GM19099 (cell line): ENCODE results near the gene RSPH3.

Experiments
- POLR2A ChIP-seq: IDR thresholded peaks from 3 replicates; pipeline ENCODE4 v1.6.1; 2011; ENCODE audit warnings: low read depth; ENCODE audit not compliant: insufficient read length; ENCODE audit errors: extremely low read depth

Gene RSPH3

DNA sequence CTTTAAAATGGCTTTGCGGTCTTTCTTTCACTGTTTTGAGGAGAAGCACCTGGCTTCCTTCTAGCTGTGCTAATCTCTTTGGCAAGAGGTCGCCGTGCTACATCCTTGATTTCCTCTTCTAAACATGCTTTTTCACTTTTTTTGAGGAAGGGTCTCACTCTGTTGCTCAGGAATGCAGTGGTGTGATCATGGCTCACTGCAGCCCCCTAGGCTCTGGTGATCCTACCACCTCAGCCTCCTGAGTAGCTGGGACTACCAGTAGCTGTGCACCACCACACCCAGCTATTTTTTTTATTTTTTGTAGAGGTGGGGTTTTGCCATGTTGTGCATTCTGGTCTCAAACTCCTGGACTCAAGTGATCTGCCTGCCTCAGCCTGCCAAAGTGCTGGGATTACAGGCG, 40.5 kb downstream of the RSPH3 start:
- no peak for TF ChIP-seq POLR2A

DNA sequence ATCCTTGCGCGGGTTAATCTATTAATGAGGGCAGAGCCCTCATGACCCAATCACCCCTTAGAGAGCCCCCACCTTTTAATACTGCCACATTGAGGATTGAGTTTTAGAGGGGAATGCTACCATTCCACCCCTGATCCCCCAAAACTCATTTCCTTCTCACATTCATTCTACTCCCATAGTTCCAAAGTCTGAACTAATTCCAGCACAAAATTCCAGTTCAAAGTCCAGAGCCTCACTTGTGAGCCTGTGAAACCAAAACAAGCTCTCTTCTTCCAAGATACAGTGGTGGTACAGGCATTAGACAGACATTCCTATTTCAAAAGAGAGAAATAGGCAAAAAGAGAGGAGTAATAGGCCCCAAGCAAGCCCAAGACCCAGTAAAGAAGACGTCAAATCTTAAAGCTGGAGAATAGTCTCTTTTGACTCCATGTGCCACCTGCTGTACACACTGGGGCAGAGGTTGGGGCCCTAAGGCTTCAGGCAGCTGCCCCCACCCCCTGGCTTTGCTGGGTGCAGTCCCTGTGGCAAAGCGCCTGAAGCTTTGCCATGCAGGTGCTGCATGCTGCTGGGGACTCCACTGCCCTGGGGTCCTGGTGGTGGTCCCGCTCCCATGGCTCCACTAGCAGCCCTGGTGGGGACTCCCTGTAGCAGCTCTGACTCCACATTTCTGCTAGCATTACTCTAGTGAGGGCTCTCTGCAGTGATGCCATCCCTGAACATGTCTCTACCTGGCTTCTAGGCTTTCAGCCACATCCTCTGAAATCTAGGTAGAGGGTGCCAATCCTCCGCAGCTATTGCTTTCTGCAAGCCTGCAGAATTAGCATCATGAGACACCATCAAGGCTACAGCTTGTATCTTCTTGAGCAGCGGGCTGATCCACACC, 41.3 kb downstream of the RSPH3 start:
- TF ChIP-seq POLR2A: no peak

DNA sequence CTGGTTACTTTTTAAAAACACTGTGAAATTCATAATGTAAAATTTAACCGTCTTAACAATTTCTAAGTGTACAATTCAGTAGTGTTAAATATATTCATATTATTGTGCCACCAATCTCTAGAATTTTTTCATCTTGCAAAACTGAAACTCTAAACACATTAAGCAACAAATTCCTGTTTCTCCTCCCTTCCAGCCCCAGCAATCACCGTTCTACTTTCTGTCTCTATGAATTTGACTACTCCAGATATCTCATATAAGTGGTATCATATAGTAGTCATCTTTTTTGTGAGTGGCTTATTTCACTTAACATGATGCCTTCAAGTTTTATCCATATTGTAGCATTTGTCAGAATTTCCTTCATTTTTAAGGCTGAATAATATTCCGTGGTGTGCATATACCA, 44.7 kb downstream of the RSPH3 start:
- TF ChIP-seq POLR2A: no peak

DNA sequence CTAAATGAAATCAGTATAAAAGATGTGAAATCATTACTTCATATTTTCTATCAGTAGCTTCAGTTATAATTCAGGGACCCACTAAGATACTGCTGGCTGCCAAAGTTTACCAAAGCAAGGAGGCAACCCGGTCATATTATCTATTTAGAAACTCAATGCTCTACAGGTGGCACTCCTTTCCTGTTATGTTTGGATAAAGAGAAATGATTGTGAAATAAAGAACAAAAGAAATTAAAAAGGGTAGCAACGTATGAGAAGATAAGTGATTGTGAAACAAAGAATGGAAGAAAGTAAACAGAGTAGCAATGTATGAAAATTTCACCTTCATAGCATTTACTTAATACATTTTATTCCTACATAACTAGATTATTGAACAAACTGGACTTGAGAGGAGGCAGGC, 45.2 kb downstream of the RSPH3 start:
- no peak for TF ChIP-seq POLR2A

DNA sequence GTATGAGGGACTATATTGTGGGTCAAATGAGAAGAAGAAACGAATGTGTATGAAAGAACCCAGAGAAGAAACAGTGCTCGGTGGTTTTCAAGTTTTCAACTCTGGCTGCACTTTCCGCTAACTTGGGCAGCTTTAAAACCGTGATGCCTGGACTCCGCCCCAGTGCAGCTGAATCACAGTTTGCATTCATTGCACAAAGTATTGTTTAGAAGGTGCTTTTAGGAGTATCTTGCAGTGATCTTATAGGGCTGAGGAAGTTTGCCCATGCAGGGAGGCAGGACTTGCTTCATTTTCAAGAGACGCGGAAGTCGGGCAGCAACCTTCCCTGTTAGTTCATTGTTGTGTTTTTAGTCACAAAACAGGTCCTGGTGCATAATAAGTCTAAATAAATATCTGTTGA, 52.7 kb downstream of the RSPH3 start:
- TF ChIP-seq POLR2A: no peak

DNA sequence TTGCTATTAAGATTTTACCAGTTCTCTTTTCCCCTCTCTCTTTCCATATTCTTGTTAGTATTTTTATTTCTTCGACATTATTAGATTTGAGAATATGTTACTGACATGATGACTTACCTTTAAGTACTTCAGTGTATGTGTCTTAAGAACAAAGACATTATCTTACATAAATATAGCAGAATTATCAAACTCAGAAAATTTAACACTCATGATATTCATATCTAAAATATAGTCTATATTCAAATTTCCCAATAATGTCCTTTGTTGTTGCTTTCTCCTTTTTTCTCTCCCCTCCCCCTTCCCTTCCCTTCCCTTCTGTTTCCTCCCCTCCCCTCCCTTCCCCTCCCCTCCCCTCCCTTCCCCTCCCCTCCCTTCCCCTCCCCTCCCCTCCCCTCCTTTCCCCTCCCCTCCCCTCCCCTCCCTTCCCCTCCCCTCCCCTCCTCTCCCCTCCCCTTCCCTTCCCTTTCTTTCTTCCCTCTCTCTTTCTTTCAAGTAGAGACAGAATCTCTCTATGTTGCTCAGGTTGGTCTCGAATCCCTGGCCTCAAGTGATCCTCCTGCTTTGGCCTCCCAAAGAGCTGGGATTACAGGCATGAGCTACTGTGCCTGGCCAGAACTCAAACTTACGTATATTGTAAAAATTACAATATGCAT, 56.5 kb downstream of the RSPH3 start:
- no peak for TF ChIP-seq POLR2A

DNA sequence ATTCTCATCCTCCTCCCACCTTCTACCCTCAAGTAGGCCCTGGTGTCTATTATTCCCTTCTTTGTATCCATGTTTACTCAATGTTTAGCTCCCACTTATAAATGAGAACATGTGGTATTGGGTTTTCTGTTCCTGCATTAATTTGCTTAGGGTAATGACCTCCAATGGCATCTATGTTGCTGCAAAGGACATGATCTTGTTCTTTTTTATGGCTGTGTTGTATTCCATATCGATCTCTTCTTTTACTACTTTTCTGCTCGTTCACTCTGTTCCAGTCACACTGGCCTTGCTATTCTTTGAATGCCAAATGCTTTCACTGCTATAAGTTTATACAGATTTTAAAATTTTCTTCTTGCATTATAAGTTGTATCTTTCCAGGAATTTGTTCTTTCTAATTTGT, 57.7 kb downstream of the RSPH3 start:
- no peak for TF ChIP-seq POLR2A

DNA sequence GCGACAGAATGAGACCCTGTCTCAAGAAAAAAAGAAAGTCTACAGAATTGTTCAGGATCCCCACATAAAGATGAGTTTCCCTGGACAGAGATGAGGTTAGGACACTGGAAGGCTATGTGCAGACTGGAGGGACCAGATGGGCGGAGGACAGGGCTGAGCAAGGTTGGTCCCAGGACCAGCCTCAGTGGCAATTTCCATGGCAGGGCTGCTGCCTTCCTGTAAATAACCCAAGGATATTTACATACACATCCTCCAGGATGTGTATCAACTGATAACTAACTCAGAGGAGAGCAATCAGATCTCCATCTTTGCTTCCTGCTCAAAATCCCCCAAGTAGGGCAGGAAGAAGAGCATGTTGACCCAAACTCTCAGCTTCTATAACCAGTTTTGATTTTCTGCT, 58.8 kb downstream of the RSPH3 start:
- no peak for TF ChIP-seq POLR2A

DNA sequence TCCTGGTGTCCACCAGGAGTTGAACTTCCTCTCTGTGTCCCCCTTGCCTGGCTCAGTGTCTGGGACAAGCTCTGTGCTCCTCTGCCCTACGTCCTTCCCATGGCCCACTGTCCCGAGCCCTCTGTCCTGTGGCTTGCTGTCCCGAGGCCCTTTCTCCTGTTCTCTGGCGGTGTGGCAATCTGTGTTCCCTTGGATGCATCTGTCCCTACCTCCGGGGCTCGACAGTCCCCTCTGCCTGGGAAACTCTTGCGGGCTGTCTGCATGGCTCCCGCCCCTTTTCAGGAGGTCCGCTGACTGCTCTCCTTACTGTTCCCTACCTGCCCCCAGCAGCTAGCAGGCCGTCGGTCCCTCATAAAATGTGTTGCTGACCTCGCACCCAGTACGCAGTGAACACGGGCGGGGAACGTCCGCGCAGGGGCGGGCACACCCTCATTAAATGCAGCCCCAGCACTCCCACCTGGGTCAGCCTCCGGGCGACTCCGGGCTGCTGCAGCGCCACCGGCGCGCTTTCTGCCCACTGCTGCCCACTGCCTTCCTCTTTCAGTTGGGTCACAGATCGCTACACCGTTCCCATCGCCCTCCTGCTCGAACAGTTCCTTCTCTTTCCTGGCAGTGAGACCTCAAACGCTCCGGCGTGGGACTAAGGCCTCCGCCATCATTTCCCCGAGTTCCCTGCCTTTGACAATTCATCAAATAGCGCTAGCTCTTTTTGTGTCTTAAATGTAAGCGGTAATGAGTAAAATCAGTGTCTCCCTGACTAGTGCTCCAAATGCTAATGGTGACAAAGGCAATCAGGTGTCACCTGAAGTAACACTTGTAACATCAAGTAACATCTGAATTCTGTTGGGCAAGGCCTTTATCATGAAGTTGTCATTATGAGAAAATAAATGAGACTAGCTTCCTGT, 60.5 kb downstream of the RSPH3 start:
- no peak for TF ChIP-seq POLR2A

DNA sequence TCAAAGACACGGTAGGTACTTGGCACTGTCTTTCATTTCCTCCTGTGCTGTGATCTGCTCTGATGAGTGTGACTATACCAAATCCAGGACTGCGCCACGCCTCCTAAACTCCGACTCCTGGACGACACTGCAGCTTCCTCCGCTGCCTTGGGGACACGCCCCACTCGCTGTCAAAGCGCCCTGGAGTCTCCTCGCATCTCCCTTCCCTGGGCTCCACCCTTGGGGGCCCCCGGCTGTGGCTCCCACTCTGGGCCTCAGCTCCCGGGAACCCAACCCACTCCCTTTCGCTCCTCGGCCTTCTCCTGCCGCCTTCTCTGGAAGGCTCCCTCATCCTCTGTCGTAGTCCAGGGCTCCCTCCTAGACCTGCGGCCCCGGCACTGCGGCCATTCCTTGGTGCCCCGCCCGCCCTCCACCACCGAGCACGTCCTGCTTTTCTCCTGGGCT, 61.2 kb downstream of the RSPH3 start:
- TF ChIP-seq POLR2A: no peak

DNA sequence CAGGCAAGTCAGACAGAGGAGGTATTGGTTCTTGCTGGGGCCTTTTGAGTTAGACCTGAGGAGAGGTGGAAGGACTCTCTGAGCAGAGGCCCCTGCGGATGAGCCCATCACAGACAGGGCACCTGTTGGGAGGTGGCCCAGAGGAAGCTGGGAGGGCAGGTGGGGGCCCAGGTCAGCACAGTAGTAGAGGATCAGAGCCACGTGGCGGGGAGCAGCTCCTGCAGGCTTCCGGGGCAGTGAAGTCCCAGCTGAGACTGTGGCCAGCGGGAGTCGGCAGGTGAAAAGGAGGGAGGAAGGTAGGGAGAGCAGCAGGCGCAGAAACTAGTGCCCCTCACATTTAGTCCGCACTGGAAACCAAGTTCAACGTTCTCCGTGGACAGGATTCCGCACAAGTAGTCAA, 61.8 kb downstream of the RSPH3 start:
- TF ChIP-seq POLR2A: no peak

DNA sequence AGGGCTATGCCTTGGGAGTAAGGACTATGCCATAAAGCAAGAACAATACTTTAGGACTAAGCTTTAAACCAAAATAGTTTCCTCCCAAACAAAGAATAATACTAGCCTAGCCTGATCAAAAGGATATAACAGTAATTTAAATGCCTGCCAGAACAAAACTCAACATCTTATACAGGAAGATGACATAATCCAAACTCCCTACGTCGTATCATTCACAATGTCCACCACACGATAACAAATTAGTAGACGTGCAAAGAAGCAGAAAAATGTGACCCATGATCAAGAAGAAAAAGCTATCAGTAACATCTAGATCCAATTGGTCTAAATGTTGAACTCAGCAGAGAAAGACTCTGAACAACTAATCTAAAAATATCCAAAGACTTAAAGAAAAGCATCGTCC, 65.8 kb downstream of the RSPH3 start:
- TF ChIP-seq POLR2A: no peak

DNA sequence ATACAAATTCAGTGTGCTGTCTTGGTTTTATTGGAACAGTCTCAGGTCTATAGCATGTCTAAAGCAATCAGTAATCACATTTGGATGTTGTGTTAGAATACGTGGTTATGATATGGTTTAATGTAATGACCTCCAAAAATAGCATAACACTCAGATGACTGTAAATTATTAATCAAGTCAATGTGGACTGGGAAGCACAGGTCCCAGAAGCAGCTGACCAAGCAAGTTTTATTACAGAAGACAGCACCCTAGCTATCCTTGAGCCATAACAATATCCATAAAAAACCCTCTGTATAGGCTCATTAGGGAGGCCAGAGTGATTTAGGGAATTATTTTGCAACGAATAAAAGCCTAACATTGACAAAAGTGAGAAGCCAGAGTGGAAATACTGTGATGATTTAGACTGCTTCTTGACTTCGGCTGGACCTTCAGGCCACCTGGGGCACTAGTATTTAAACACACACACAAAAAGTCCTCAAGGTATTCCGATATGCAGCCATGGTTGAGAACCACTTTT, 66.9 kb downstream of the RSPH3 start:
- no peak for TF ChIP-seq POLR2A

DNA sequence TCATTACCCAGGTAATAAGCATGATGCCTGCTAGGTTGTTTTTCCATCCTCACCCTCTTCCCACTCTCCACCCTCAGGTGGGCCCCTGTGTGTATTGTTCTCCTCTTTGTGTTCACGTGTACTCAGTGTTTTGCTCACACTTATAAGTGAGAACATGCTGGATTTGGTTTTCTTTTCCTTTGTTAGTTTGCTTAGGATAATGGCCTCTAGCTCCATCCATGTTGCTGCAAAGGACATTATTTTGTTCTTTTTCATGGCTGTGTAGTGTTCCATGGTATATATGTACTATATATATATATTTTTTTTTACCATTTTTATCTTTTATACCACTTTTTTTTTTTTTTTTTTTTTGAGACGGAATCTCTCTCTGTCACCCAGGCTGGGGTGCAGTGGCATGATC, 71.9 kb downstream of the RSPH3 start:
- no peak for TF ChIP-seq POLR2A

DNA sequence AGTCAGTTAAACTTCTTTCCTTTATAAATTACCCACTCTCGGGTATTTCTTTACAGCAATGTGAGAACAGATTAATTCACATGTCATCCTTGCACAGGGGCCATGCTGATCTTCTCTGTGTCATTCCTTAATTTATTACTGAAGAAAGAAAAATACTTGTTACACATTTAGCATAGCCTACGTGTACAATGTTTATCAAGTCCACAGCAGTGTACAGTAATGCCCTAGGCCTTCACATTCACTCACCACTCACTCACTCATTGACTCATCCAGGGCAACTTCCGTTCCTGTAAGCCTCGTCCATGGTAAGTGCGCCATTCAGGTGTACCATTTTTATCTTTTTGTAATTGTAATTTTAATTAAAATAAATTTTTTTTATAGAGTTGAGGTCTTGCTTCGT, 73.6 kb downstream of the RSPH3 start:
- TF ChIP-seq POLR2A: no peak
